ENCODE results near the gene ABCA7. TPM values are rescaled to one million over a fixed set of nuclear protein-coding genes. Genes with fewer than 3 reads are reported as not detected.
"Not testable (repeated sequence)": the region's sequence is repeated elsewhere in the genome, so short reads cannot be mapped to it uniquely, and the experiment has no call there.

The ABCA7 gene
- total RNA-seq, 1 donor from 2014 or later = 19.9 TPM

GRCh38 chr19:1104311-1105007, 64.6 kb downstream of the ABCA7 start:
- DNase-seq (ENCODE audit: low spot score) = peak; percentile 95

DNA sequence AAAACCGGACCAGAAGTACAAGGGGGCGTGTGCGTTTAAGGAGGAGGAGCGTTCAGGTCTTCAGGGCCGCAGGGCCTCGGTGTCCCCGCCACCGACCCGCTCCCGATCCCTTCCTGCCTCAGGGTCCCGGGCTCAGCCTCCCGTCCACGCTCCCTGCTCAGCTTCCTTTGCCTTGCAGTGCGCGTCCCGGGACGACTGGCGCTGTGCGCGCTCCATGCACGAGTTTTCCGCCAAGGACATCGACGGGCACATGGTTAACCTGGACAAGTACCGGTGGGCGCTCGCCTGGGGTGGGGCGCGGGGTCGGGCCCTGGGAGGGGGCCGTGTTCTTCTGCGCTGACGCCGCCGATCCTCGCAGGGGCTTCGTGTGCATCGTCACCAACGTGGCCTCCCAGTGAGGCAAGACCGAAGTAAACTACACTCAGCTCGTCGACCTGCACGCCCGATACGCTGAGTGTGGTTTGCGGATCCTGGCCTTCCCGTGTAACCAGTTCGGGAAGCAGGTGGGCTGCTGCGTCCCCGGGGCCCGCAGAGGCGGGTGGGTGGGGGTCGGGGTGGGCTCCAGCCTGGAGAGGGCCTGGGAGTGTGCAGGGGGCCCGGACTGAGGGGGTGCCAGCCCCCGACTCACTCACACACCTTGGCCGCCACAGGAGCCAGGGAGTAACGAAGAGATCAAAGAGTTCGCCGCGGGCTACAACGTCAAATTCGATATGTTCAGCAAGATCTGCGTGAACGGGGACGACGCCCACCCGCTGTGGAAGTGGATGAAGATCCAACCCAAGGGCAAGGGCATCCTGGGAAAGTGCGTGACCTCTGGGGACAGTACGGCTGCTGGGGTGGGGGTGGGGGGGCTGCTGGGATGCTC, 65.3 kb downstream of the ABCA7 start:
- DNase-seq (ENCODE audit: low spot score) = no peak

- DNase-seq (ENCODE audit: low spot score) = no peak
Observed at GRCh38 chr19:1105873-1106840, 66.2 kb downstream of the ABCA7 start.

GRCh38 chr19:1106841-1107660, 67.1 kb downstream of the ABCA7 start:
- DNase-seq (ENCODE audit: low spot score) = no peak

- no peak for DNase-seq (ENCODE audit: low spot score)
Observed at GRCh38 chr19:1107661-1108261, 67.9 kb downstream of the ABCA7 start.

GRCh38 chr19:1108291-1109031, 68.6 kb downstream of the ABCA7 start:
- no peak for DNase-seq (ENCODE audit: low spot score)

DNA sequence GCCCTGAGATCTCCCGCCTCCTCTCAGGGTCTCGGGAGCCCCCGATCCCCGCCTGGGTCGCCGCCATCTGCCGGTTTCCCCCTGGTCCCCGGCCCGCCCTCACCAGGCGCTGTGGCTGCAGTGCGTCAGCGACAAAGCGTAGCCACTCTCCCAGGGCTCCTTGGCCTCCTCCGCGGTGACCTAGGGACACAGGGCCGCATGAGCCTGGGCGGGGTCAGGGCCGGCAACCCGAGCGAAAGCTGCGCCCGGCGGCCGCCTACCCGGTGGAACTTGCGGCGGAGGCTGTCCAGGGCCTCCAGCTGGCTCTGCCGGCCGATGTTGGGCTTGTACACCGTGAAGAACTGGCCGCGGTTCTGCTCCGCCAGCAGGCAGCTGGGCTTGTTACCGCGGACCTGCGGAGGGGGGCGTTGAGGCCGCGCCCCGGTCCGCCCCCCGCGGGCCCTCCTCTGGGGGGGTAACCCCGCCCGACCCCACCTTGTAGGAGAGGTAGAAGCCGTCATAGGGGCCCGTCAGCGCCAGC, 69.2 kb downstream of the ABCA7 start:
- DNase-seq (ENCODE audit: low spot score) = no peak

DNA sequence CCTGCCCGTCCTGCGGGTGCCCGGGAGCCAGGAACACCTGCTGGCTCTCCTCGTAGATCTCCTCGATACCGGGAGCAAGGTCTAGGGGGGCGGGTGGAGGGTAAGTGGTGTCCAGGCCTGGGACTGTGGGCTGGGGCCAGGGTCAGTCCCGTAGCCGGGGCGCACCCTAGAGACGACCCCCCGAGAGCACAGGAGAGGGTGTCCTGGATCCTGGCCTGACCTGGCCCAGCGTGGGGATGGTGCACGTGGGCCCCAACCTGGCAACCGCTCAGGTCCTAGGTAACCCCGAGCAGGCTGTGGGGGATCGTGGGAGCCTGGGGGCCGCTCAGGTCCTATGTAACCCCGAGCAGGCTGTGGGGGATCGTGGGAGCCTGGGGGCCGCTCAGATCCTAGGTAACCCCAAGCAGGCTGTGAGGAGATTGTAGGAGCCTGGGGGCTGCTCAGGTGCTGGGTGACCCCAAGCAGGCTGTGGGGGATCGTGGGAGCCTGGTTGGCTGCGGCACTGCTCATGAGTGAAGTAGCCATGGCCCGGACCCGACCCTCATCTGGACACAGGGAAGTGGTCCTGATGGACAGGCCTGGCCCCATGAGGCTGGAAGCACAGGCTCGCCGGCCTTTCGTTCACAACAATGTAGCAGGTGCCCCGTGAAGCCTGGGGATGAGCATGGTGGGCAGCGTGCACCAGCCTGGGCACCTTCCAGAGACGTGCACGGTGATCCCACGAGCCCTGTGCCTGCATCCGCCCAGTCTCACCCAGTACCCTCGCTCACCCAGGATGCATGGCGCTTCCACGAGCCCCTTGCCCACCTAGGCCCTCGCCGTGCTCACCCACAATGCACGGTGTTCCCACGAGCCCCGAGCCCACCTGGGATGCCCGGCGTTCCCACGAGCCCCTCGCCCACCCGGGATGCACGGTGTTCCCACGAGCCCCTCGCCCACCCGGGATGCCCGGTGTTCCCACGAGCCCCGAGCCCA, 70.1 kb downstream of the ABCA7 start:
- DNase-seq (ENCODE audit: low spot score) = no peak

DNA sequence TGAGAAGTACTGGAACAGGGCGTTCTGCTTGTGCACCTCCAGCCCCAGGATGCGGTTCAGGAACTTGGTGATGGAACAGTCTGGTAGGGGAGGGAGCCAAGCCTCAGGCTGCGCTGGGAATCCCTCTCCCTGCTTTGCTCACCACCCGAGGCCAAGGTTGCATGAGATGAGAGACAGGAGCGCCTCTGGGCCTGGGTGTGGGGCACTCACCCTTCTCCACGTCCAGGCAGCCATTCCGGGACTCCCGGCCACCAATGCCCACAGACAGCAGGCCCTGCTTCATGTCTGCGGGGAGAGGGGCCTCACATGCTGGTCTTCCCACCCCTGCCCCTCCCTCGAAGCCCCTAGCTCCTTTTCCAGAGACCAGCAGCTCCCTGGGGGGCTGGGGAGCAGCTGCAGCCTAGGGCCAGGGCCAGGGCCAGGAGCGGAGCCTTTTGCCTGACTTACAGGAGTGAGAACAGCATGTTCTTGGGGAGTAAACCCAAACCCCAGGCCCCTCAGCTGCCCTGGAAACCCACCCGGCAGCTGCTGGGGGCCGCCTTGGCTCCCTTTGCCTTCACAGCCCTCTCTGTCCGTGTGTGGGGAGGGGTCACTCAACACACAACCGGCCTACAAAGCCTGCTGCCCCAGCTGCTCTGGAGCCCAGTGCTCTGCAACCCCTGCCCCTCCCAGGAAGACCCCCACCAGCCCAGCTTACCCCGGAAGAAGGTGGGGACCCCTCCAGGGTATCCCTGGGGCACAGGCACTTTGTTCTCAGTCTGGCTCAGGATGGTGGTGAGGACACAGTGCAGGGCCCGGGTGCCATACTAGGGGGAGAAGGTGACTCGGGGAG, 71.1 kb downstream of the ABCA7 start:
- DNase-seq (ENCODE audit: low spot score) = no peak

GRCh38 chr19:1111641-1112267, 71.8 kb downstream of the ABCA7 start:
- no peak for DNase-seq (ENCODE audit: low spot score)

GRCh38 chr19:1112268-1113029, 72.5 kb downstream of the ABCA7 start:
- no peak for DNase-seq (ENCODE audit: low spot score)

DNA sequence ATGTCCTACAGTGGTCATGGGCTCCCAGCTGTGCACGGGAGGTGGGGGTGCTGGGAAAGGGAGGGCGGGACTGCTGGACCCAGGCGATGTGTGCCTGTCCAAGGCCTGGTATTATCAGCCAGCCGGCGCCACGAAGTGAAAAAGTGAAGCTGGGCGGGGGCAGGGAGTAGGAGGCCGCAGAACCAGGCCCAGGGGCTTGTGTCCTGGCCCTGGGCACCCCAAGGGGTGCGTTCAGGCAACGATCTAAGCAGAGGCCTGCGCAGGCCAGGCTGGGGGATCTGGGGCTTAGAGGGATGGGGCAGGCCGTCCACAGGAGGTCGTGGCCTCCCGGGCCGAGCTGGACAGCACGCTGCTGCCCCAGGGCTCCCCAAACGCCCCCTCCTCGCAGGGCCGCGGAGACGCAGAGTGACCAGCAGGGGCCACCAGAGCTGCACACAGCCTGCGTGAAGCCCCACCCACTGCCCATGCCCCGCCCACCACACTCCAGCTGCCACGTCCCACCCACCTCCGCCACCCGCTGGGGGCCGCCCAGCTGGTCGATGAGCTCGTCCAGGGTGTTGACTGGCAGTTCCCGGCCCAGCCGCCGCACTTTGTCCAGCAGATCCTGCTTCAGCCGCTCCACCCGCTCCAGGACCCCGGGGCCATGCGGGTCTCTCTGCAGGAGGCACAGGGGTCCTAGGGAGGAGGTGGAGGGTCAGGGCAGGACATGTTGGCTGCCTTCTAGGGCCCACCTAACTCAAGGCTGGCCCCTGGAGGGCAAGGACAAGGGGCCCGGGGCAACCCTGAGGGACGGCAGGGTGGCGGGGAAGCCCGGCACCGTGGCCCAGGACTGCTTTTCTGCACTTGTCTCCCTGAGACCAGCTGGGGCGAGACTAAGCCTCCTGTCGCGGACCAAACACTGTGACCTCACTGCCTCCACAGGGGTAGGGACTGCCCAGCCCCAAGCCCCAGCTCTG, 73.4 kb downstream of the ABCA7 start:
- peak; percentile 98 for DNase-seq (ENCODE audit: low spot score)

- no peak for DNase-seq (ENCODE audit: low spot score)
Observed at GRCh38 chr19:1113986-1114483, 74.1 kb downstream of the ABCA7 start.

DNA sequence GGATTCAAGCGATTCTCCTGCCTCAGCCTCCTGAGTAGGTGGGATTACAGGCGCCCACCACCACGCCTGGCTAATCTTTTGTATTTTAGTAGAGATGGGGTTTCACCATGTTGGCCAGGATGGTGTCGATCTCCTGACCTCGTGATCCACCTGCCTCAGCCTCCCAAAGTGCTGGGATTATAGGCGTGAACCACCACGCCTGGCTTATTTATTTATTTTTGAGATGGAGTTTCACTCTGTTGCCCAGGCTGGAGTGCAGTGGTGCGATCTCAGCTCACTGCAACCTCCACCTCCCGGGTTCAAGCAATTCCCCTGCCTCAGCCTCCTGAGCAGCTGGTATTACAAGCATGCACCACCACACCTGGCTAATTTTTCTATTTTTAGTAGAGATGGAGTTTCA, 74.8 kb downstream of the ABCA7 start:
- not testable (repeated sequence) for DNase-seq (ENCODE audit: low spot score)

Measured in mesenteric fat pad (tissue), 1 donor.